GM12865 (cell line): ENCODE results near the gene LAMA5.

Experiments
- DNase-seq: peaks from one replicate; pipeline ENCODE4 v3.0.0; 2010; ENCODE audit warnings: low read depth
- H3K4me3 ChIP-seq: 2 replicates; pipeline ENCODE4 v1.5.1; 2011; ENCODE audit warnings: mild to moderate bottlenecking, low read depth, low read length, control low read depth
- TF ChIP-seq, protein P1 (sequence below): IDR thresholded peaks from 2 replicates; pipeline ENCODE4 v1.5.1; 2011; ENCODE audit warnings: low read length, control low read depth, low read depth, inconsistent platforms; ENCODE audit not compliant: insufficient read depth; ENCODE audit errors: missing control alignments

Gene LAMA5

DNA sequence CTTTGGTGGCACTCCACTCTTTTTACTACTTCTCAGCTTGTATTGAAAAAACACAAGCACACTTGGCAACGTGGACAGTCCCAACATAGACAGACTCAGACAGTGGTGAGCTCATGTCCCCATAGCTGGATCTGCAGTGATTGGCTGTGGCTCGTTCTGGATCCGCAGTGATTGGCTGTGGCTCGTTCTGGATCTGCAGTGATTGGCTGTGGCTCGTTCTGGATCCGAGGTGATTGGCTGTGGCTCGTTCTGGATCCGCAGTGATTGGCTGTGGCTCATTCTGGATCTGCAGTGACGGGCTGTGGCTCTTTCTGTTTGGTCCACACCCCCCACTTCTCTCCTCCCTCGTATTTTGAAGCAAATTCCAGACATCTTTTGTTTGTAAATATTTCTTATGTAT is 100.8 kb downstream of the LAMA5 start:
- peak; percentile 12 for DNase-seq
- TF ChIP-seq, protein P1, sequence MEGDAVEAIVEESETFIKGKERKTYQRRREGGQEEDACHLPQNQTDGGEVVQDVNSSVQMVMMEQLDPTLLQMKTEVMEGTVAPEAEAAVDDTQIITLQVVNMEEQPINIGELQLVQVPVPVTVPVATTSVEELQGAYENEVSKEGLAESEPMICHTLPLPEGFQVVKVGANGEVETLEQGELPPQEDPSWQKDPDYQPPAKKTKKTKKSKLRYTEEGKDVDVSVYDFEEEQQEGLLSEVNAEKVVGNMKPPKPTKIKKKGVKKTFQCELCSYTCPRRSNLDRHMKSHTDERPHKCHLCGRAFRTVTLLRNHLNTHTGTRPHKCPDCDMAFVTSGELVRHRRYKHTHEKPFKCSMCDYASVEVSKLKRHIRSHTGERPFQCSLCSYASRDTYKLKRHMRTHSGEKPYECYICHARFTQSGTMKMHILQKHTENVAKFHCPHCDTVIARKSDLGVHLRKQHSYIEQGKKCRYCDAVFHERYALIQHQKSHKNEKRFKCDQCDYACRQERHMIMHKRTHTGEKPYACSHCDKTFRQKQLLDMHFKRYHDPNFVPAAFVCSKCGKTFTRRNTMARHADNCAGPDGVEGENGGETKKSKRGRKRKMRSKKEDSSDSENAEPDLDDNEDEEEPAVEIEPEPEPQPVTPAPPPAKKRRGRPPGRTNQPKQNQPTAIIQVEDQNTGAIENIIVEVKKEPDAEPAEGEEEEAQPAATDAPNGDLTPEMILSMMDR: no peak
- no peak overlapping the region for H3K4me3 ChIP-seq

DNA sequence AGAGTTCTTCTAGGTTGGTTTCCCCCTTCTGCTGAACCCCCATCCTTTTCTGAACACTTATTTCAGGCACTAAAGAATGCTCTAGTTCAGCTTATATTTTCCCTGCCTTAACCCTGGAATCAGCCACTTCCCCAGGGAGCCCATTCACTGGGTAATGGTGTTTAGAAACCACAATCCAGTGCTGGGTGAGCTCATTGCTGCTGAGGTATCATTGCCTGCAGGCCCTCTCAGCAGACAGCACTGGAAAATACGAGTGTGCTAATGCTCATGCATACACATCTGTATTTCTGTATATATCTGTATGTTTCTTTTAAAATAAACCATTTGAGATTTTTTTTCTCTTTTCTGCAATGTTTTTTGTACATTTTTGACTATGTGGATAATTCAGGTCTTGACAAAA is 101.7 kb downstream of the LAMA5 start:
- no peak for DNase-seq
- no peak overlapping the region for H3K4me3 ChIP-seq
- TF ChIP-seq, protein P1: no peak

DNA sequence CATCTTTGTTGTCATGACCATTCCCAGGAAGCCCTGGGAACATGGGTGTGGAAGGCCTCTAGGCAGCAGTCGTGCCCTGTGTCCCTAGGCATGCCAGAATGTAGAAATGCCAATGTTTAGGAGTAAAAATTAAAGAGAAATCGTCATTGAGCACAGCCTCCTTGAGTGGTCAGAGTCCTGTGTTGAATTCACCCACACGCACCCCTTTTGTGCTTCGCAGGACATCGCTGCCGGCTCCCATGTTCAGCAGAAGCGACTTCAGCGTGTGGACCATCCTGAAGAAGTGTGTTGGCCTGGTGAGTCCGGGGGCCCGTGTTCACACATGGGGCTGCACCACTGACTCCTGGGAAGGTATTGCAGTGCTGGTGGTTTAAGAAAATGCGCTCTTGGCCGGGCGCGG is 103.7 kb downstream of the LAMA5 start:
- no peak overlapping the region for H3K4me3 ChIP-seq
- TF ChIP-seq, protein P1: no peak
- DNase-seq: no peak

DNA sequence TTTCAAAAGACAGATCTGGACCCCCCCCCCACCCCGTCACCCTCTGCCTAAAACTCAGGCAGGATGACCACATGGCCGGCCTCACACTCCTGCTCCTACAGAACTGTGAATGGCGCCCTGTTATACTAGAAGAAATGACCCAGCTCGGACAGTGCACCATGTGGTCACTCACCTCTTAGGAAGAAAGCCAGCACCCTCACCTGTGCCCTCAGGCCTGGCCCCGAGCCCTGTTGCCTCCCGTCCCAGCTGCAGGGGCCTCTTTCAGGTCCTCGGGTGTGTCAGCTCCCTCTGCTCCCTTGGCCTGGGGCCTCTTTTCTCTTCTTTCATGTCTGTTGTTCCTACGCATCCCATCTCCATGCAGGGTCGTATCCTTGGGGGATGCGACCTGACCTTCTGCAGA is 105.0 kb downstream of the LAMA5 start:
- no peak overlapping the region for H3K4me3 ChIP-seq
- TF ChIP-seq, protein P1: no peak
- DNase-seq: no peak

DNA sequence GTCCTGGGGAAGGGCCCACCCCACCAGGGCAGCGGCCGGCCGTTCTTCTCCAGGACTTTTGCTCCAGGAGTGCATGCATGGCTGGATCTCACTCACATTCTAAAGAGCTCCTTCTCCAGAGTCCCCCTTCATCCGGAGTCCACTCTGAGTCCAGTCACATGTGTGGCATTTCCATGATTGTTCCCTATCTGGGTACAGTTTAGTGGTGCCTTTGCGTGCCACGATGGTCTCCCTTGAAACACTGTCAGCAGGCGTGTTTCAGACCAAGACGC is 107.9 kb downstream of the LAMA5 start:
- no peak for DNase-seq
- TF ChIP-seq, protein P1: no peak
- no peak overlapping the region for H3K4me3 ChIP-seq
